HepG2 (cell line): ENCODE data around the gene ZER1. TPM values are rescaled to one million over a fixed set of nuclear protein-coding genes. Genes with fewer than 3 reads are reported as not detected.
A peak's percentile ranks its signal among the peaks of the same experiment; 100 is the strongest.

Source experiments
- ERF ChIP-seq: IDR thresholded peaks from 2 replicates; pipeline ENCODE4 v1.6.1; 2018; ENCODE audit warnings: missing biosample characterization, missing genetic modification reagents
- MED13 ChIP-seq: sonication (generic); formaldehyde crosslinking; IDR thresholded peaks from 2 replicates; pipeline ENCODE4 v1.5.0; 2020; ENCODE audit warnings: missing genetic modification reagents
- NPAS2 ChIP-seq: sonication (generic); formaldehyde crosslinking; IDR thresholded peaks from 2 replicates; pipeline ENCODE4 v1.8.0; 2022; ENCODE audit warnings: mild to moderate bottlenecking, missing genetic modification reagents, borderline replicate concordance
- PAWR ChIP-seq: sonication (generic); formaldehyde crosslinking; IDR thresholded peaks from 2 replicates; pipeline ENCODE4 v1.4.0; 2020; ENCODE audit warnings: missing genetic modification reagents, mild to moderate bottlenecking, borderline replicate concordance
- SKI ChIP-seq: fragments of 450-650 bp; IDR thresholded peaks from one replicate; pipeline ENCODE4 v1.6.1; 2018; ENCODE audit warnings: mild to moderate bottlenecking; ENCODE audit not compliant: partially characterized antibody
- SP2 ChIP-seq: sonication (generic); formaldehyde crosslinking; IDR thresholded peaks from 2 replicates; pipeline ENCODE4 v1.5.1; 2020; ENCODE audit warnings: mild to moderate bottlenecking, missing genetic modification reagents
- TRIM22 ChIP-seq: fragments of 450-650 bp; IDR thresholded peaks from 2 replicates; pipeline ENCODE4 v1.6.1; 2017
- ZNF263 ChIP-seq: sonication (generic); formaldehyde crosslinking; IDR thresholded peaks from 2 replicates; pipeline ENCODE4 v1.4.0; 2020; ENCODE audit warnings: missing genetic modification reagents
- ZNF317 ChIP-seq: sonication (generic); formaldehyde crosslinking; IDR thresholded peaks from 2 replicates; pipeline ENCODE4 v1.5.0; 2020; ENCODE audit warnings: mild to moderate bottlenecking, missing genetic modification reagents
- ZNF792 ChIP-seq: IDR thresholded peaks from 2 replicates; pipeline ENCODE4 v1.6.1; 2016
- polyA plus RNA-seq, 8 experiments: library from polyadenylated mRNA; depleted of rRNA in 3 of 8; stranded (reverse) in 7 of 8; unstranded in 1 of 8; fragments of >200 nt; fragmentation: Illumina TruSeq in 4 of 8; extraction: Trizol in 4 of 8; gene quantifications; 2 replicates each; pipeline versions ENCODE4 v1.2.1 to v1.2.3, GENCODE V29; 2011 to 2016; ENCODE audit warnings: low read depth in 4 of 8, missing spikeins in 1 of 8, mixed read lengths in 1 of 8; ENCODE audit not compliant: insufficient read depth in 1 of 8
- total RNA-seq, 5 experiments: library from RNA; depleted of rRNA; stranded (reverse); fragments of >200 nt; fragmentation: Illumina TruSeq; extraction: Trizol; gene quantifications; 2 replicates each; pipeline ENCODE4 v1.2.3, GENCODE V29; 2016; ENCODE audit warnings: low read depth in 1 of 5
- TF ChIP-seq, protein P1 (sequence below): sonication (generic); formaldehyde crosslinking; IDR thresholded peaks from 2 replicates; pipeline ENCODE4 v1.9.0; 2021; ENCODE audit warnings: mild to moderate bottlenecking, missing genetic modification reagents
- TF ChIP-seq, protein P2 (sequence below), 2 experiments: fragments of 450-650 bp in 1 of 2; sonication (generic) in 1 of 2; formaldehyde crosslinking; IDR thresholded peaks; 2 replicates each; pipeline versions ENCODE4 v1.5.0 to v1.8.0; 2020 to 2022; ENCODE audit warnings: mild to moderate bottlenecking in 1 of 2, missing genetic modification reagents in 1 of 2
- TF ChIP-seq, protein P3 (sequence below): IDR thresholded peaks from 2 replicates; pipeline ENCODE4 v1.6.1; 2016; ENCODE audit warnings: missing genetic modification reagents, missing compliant biosample characterization

The ZER1 gene
- total and polyA plus RNA-seq, 2 of the 13 experiments (the other 11 are each of a cell fraction or from before 2014, with no cell fraction given) = 7.7 to 40.0 TPM

DNA sequence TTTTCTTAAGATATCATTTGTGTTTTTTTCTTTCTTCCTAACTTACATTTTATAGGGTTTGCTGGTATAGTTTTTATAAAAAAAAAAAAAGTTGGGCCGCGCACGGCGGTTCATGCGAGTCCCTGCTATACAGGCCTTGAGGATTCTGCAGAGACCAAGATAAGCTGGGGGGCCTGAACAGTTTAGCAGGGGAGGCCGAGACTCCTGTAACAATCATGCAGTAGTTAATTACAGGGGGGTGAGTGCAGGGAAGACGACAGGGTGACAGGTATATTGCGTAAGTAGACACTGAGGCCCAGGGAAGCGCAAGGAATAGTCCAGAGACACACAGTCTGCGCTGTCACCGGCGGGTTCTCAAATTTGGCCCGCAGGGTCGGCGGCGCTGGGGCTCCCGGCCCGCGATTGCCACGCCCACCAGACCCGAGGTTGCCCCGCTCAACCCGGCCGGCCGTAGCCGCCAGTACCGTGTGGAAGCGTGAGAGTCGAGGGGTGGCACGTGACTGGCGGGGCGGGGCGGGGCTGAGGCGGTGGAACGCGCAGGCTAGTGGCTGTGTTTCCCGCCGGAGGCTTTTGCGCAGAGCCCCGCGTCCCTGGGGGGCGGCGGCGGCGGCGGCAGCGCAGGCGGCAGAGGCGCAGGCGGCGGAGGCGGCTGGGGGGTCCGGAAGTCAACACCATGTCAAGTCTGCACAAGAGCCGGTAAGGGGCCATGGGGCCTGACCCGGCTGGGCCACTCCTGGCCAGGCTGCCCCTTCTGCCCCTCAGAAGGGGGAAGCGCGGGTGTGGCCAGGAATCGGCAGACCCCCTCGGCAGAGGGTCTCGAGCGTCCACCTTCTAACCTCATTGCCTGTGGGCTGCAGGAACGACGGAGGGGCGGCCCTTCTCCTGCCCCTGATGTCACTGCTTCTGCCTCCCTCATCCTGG lies 15.2 kb upstream of the ZER1 start, which contains the start of gene TBC1D13 (continued):
- TF ChIP-seq NPAS2 (CRISPR knock-in tag) (0 out of 2 replicates have a peak, but pooled peaks have one; percentile 74), ZNF263 (peak; percentile 71), SKI (peak; percentile 74), ZNF317 (CRISPR knock-in tag) (peak; percentile 92), ZNF792 (CRISPR knock-in tag) (peak; percentile 92), MED13 (CRISPR knock-in tag) (no peak), SP2 (peak; percentile 53; the same call in 1 of the 2 replicates), PAWR (CRISPR knock-in tag) (no peak), ERF (CRISPR knock-in tag) (peak; percentile 93), TRIM22 (no peak)
- TF ChIP-seq, protein P1, sequence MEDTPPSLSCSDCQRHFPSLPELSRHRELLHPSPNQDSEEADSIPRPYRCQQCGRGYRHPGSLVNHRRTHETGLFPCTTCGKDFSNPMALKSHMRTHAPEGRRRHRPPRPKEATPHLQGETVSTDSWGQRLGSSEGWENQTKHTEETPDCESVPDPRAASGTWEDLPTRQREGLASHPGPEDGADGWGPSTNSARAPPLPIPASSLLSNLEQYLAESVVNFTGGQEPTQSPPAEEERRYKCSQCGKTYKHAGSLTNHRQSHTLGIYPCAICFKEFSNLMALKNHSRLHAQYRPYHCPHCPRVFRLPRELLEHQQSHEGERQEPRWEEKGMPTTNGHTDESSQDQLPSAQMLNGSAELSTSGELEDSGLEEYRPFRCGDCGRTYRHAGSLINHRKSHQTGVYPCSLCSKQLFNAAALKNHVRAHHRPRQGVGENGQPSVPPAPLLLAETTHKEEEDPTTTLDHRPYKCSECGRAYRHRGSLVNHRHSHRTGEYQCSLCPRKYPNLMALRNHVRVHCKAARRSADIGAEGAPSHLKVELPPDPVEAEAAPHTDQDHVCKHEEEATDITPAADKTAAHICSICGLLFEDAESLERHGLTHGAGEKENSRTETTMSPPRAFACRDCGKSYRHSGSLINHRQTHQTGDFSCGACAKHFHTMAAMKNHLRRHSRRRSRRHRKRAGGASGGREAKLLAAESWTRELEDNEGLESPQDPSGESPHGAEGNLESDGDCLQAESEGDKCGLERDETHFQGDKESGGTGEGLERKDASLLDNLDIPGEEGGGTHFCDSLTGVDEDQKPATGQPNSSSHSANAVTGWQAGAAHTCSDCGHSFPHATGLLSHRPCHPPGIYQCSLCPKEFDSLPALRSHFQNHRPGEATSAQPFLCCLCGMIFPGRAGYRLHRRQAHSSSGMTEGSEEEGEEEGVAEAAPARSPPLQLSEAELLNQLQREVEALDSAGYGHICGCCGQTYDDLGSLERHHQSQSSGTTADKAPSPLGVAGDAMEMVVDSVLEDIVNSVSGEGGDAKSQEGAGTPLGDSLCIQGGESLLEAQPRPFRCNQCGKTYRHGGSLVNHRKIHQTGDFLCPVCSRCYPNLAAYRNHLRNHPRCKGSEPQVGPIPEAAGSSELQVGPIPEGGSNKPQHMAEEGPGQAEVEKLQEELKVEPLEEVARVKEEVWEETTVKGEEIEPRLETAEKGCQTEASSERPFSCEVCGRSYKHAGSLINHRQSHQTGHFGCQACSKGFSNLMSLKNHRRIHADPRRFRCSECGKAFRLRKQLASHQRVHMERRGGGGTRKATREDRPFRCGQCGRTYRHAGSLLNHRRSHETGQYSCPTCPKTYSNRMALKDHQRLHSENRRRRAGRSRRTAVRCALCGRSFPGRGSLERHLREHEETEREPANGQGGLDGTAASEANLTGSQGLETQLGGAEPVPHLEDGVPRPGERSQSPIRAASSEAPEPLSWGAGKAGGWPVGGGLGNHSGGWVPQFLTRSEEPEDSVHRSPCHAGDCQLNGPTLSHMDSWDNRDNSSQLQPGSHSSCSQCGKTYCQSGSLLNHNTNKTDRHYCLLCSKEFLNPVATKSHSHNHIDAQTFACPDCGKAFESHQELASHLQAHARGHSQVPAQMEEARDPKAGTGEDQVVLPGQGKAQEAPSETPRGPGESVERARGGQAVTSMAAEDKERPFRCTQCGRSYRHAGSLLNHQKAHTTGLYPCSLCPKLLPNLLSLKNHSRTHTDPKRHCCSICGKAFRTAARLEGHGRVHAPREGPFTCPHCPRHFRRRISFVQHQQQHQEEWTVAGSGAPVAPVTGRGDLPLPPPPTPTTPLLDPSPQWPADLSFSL (CRISPR knock-in tag) = no peak
- TF ChIP-seq, protein P2, sequence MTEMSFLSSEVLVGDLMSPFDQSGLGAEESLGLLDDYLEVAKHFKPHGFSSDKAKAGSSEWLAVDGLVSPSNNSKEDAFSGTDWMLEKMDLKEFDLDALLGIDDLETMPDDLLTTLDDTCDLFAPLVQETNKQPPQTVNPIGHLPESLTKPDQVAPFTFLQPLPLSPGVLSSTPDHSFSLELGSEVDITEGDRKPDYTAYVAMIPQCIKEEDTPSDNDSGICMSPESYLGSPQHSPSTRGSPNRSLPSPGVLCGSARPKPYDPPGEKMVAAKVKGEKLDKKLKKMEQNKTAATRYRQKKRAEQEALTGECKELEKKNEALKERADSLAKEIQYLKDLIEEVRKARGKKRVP (CRISPR knock-in tag; IDR thresholded peaks at IDR 0.05) = peak in 1 of 2 experiments; percentile 82; a peak in 1 of 4 replicates
- TF ChIP-seq, protein P3, sequence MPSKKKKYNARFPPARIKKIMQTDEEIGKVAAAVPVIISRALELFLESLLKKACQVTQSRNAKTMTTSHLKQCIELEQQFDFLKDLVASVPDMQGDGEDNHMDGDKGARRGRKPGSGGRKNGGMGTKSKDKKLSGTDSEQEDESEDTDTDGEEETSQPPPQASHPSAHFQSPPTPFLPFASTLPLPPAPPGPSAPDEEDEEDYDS = no peak
